ENCODE results near the gene TDRD10.

DNA sequence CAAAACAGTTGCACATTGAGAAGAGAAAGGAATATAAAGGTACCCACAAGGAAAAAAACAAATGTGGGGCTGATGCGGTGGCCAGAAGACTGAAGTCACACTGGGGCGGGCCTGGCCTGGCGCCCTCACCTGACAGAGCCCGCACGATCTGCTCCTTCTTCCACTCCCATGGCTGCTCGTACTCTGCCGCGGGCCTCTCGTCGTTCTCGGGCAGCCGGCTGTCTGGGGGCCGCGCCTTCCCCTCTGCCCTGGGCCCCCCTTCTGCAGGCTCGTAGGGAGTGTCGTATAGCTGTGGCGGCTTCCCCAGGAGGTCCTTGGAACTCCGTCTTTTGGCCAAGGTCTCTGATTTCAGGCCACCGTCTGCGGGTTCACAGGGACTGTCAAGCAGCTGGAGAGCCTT, 13.1 kb upstream of the TDRD10 start:
- no peak for TF ChIP-seq POLR2A (IDR thresholded peaks at IDR 0.05)
- TF ChIP-seq, protein P1, sequence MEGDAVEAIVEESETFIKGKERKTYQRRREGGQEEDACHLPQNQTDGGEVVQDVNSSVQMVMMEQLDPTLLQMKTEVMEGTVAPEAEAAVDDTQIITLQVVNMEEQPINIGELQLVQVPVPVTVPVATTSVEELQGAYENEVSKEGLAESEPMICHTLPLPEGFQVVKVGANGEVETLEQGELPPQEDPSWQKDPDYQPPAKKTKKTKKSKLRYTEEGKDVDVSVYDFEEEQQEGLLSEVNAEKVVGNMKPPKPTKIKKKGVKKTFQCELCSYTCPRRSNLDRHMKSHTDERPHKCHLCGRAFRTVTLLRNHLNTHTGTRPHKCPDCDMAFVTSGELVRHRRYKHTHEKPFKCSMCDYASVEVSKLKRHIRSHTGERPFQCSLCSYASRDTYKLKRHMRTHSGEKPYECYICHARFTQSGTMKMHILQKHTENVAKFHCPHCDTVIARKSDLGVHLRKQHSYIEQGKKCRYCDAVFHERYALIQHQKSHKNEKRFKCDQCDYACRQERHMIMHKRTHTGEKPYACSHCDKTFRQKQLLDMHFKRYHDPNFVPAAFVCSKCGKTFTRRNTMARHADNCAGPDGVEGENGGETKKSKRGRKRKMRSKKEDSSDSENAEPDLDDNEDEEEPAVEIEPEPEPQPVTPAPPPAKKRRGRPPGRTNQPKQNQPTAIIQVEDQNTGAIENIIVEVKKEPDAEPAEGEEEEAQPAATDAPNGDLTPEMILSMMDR (IDR thresholded peaks at IDR 0.05), result no peak
